ENCODE results near the gene EDEM2. TPM values are rescaled to one million over a fixed set of nuclear protein-coding genes. Genes with fewer than 3 reads are reported as not detected.

Gene EDEM2
- total and polyA plus RNA-seq, 2 of the 13 experiments (the other 11 are each of a cell fraction or from before 2014, with no cell fraction given): 33.1 to 46.9 TPM

DNA sequence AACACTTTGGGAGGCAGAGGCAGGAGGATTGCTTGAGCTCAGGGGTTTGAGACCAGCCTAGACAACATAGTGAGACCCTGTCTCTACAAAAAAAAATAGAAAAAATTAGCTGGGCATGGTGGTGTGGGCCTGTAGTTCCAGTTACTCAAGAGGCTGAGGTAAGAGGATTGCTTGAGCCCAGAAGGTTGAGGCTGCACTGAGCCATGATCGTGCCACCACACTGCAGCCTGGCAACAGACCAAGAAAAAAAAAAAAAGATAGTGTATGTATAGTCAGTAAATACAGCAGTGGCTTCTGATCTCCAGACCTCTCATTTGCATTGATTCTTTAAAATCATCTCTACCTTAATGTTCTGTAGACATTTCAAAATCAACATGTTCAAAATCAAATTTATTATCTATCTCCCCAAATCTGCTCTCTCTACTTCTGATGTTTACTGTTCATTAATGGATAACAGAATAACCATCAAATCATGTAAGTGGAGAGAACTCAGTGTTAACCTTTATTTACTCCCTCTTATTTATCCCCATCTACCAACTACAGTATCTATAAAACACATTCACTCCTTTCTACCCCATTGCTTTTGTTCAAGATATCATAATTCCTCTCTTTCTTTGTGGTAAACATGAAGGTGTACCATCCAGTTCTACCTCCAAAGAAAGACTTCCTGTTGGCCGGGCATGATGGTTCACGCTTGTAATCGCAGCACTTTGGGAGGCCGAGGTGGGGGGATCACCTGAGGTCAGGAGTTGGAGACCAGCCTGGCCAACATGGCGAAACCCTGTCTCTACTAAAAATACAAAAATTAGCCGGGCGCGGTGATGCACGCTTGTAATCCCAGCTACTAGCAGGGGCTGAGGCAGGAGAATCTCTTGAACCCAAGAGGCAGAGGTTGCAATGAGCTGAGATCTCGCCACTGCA is 32.4 kb upstream of the EDEM2 start (continued):
- TF ChIP-seq FOXA1 (IDR thresholded peaks at IDR 0.05): 0 out of 2 replicates have a peak, but pooled peaks have one; percentile 8
- TF ChIP-seq FOXA1 (CRISPR knock-in tag; IDR thresholded peaks at IDR 0.05): no peak
- no peak for TF ChIP-seq NFKBIZ (CRISPR knock-in tag; IDR thresholded peaks at IDR 0.05)
- no peak for TF ChIP-seq PHB2 (IDR thresholded peaks at IDR 0.05; ENCODE audit: partially characterized antibody)
- no peak for TF ChIP-seq KDM2A (CRISPR knock-in tag; IDR thresholded peaks at IDR 0.05; ENCODE audit: borderline replicate concordance, low read depth)
- TF ChIP-seq ZSCAN30 (CRISPR knock-in tag; IDR thresholded peaks at IDR 0.05): no peak
- TF ChIP-seq, protein P1, sequence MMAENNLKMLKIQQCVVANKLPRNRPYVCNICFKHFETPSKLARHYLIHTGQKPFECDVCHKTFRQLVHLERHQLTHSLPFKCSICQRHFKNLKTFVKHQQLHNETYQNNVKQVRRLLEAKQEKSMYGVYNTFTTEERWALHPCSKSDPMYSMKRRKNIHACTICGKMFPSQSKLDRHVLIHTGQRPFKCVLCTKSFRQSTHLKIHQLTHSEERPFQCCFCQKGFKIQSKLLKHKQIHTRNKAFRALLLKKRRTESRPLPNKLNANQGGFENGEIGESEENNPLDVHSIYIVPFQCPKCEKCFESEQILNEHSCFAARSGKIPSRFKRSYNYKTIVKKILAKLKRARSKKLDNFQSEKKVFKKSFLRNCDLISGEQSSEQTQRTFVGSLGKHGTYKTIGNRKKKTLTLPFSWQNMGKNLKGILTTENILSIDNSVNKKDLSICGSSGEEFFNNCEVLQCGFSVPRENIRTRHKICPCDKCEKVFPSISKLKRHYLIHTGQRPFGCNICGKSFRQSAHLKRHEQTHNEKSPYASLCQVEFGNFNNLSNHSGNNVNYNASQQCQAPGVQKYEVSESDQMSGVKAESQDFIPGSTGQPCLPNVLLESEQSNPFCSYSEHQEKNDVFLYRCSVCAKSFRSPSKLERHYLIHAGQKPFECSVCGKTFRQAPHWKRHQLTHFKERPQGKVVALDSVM (CRISPR knock-in tag; IDR thresholded peaks at IDR 0.05): peak; percentile 52; the same call in 1 of the 2 replicates
- TF ChIP-seq, protein P2, sequence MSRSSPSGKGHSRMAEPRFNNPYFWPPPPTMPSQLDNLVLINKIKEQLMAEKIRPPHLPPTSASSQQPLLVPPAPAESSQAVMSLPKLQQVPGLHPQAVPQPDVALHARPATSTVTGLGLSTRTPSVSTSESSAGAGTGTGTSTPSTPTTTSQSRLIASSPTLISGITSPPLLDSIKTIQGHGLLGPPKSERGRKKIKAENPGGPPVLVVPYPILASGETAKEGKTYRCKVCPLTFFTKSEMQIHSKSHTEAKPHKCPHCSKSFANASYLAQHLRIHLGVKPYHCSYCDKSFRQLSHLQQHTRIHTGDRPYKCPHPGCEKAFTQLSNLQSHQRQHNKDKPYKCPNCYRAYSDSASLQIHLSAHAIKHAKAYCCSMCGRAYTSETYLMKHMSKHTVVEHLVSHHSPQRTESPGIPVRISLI (CRISPR knock-in tag; IDR thresholded peaks at IDR 0.05; ENCODE audit: borderline replicate concordance): peak; percentile 74

DNA sequence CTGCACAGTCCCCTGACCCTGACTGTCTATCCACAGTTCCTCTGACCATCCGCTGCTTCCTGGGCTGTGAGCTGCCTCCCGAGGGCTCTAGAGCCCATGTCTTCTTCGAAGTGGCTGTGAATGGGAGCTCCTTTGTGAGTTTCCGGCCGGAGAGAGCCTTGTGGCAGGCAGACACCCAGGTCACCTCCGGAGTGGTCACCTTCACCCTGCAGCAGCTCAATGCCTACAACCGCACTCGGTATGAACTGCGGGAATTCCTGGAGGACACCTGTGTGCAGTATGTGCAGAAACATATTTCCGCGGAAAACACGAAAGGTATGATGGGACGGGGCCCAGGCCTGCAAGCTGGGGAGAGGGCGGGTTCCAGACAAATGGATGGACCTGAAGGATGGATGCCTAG is 29.0 kb upstream of the EDEM2 start:
- DNase-seq (ENCODE audit: low spot score) (no peak), FAIRE-seq (no peak), ATAC-seq (peak; percentile 8; the same call in 2 of the 3 replicates)
- H2AFZ ChIP-seq (ENCODE audit: low read length): no peak overlapping the region
- H3K27me3 ChIP-seq (ENCODE audit: control insufficient read depth in 1 of 2, insufficient read depth in 2 of 2, low read length in 2 of 2): no peaks in the 10 kb centered on the region; a peak in 1 of 5 replicates
- H4K20me1 ChIP-seq (ENCODE audit: insufficient read depth, low read length): no peaks in the 10 kb centered on the region
- peaks cover 48% of the 10 kb centered on the region for H3K4me1 ChIP-seq (ENCODE audit: insufficient read depth, low read length)
- intact Hi-C loops (cut with micrococcal nuclease; ENCODE audit: unreplicated experiment): no loop called here
- 79% methylated on average over 14 of the region's 14 CpGs for WGBS (ENCODE audit: low lambda C conversion rate)
- POLR2A ChIA-PET: interaction anchor here (3.7 kb wide), 1 partner anchor 29 kb away, joined by 33 read pairs; the partner anchor contains the start of gene EDEM2
- CTCF ChIA-PET (ENCODE audit: low intra/inter-chr PET ratio, low total read pairs): no interaction called here
- no peak overlapping the region for H3K27ac ChIP-seq (ENCODE audit: extremely low read length, insufficient read depth, low read length)
- H3K4me2 ChIP-seq (ENCODE audit: low read depth, low read length): no peak overlapping the region
- no peak overlapping the region for H3K4me3 ChIP-seq (replicated peaks in 1 of 3; ENCODE audit: insufficient read depth in 1 of 3, low read depth in 2 of 3, low read length in 3 of 3)
- H3K36me3 ChIP-seq (replicated peaks in 1 of 2; ENCODE audit: control insufficient read depth in 1 of 2, insufficient read depth in 2 of 2, low read length in 2 of 2): no peaks in the 10 kb centered on the region
- in situ Hi-C loops (cut with HindIII; ENCODE audit: extremely low pct_ligation_motif_present, low pct_unique_long_range_greater_than_20kb): no loop called here
- H3K79me2 ChIP-seq (ENCODE audit: insufficient read depth, low read length): no peaks in the 10 kb centered on the region
- H3K9ac ChIP-seq (ENCODE audit: insufficient read depth, low read depth, low read length): no peak overlapping the region
- no peaks in the 10 kb centered on the region for H3K9me3 ChIP-seq (ENCODE audit: low read length)
- BruUV-seq (replicated peaks): no TSS peak
- TF ChIP-seq, protein P3, sequence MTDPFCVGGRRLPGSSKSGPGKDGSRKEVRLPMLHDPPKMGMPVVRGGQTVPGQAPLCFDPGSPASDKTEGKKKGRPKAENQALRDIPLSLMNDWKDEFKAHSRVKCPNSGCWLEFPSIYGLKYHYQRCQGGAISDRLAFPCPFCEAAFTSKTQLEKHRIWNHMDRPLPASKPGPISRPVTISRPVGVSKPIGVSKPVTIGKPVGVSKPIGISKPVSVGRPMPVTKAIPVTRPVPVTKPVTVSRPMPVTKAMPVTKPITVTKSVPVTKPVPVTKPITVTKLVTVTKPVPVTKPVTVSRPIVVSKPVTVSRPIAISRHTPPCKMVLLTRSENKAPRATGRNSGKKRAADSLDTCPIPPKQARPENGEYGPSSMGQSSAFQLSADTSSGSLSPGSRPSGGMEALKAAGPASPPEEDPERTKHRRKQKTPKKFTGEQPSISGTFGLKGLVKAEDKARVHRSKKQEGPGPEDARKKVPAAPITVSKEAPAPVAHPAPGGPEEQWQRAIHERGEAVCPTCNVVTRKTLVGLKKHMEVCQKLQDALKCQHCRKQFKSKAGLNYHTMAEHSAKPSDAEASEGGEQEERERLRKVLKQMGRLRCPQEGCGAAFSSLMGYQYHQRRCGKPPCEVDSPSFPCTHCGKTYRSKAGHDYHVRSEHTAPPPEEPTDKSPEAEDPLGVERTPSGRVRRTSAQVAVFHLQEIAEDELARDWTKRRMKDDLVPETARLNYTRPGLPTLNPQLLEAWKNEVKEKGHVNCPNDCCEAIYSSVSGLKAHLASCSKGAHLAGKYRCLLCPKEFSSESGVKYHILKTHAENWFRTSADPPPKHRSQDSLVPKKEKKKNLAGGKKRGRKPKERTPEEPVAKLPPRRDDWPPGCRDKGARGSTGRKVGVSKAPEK (CRISPR knock-in tag; IDR thresholded peaks at IDR 0.05; ENCODE audit: borderline replicate concordance): no peak
- TF ChIP-seq, protein P4, sequence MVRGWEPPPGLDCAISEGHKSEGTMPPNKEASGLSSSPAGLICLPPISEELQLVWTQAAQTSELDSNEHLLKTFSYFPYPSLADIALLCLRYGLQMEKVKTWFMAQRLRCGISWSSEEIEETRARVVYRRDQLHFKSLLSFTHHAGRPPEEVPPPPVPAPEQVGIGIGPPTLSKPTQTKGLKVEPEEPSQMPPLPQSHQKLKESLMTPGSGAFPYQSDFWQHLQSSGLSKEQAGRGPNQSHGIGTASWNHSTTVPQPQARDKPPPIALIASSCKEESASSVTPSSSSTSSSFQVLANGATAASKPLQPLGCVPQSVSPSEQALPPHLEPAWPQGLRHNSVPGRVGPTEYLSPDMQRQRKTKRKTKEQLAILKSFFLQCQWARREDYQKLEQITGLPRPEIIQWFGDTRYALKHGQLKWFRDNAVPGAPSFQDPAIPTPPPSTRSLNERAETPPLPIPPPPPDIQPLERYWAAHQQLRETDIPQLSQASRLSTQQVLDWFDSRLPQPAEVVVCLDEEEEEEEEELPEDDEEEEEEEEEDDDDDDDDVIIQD (CRISPR knock-in tag; IDR thresholded peaks at IDR 0.05; ENCODE audit: low read depth): no peak
- no peak for TF ChIP-seq NFRKB (IDR thresholded peaks at IDR 0.05)
- TF ChIP-seq, protein P5, sequence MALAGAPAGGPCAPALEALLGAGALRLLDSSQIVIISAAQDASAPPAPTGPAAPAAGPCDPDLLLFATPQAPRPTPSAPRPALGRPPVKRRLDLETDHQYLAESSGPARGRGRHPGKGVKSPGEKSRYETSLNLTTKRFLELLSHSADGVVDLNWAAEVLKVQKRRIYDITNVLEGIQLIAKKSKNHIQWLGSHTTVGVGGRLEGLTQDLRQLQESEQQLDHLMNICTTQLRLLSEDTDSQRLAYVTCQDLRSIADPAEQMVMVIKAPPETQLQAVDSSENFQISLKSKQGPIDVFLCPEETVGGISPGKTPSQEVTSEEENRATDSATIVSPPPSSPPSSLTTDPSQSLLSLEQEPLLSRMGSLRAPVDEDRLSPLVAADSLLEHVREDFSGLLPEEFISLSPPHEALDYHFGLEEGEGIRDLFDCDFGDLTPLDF (CRISPR knock-in tag; IDR thresholded peaks at IDR 0.05): no peak
- no peak for TF ChIP-seq ZNF616 (CRISPR knock-in tag; IDR thresholded peaks at IDR 0.05; ENCODE audit: low read depth)

All from HepG2 (cell line).